AG04449 (cell line): ENCODE results near the gene GLS.

ENCODE experiments used
- CTCF ChIA-PET: fragments of 350-600 bp; formaldehyde crosslinking; extraction: SDS; loops from one replicate; lab custom pipeline; 2021; ENCODE audit warnings: antibody characterized with exemption; lab: Yijun Ruan, JAX
- POLR2A ChIA-PET: fragments of 400-600, 350-600 bp; formaldehyde crosslinking; extraction: SDS; loops from one replicate; lab custom pipeline; 2020; ENCODE audit warnings: antibody characterized with exemption, inconsistent platforms; lab: Yijun Ruan, JAX
- DNase-seq: peaks from one replicate; pipeline ENCODE4 v3.0.0-alpha.2; 2010; ENCODE audit warnings: low read depth, low spot score
- H3K4me3 ChIP-seq: 2 replicates; pipeline ENCODE4 v1.5.1; 2011; ENCODE audit warnings: low read depth, mild to moderate bottlenecking, control low read depth, low read length
- TF ChIP-seq, protein P1 (sequence below): IDR thresholded peaks from one replicate; pipeline ENCODE4 v1.5.1; 2011; ENCODE audit warnings: mild to moderate bottlenecking, moderate library complexity, low read length, control low read depth, inconsistent platforms; ENCODE audit not compliant: insufficient read depth; ENCODE audit errors: missing control alignments

Gene GLS

DNA sequence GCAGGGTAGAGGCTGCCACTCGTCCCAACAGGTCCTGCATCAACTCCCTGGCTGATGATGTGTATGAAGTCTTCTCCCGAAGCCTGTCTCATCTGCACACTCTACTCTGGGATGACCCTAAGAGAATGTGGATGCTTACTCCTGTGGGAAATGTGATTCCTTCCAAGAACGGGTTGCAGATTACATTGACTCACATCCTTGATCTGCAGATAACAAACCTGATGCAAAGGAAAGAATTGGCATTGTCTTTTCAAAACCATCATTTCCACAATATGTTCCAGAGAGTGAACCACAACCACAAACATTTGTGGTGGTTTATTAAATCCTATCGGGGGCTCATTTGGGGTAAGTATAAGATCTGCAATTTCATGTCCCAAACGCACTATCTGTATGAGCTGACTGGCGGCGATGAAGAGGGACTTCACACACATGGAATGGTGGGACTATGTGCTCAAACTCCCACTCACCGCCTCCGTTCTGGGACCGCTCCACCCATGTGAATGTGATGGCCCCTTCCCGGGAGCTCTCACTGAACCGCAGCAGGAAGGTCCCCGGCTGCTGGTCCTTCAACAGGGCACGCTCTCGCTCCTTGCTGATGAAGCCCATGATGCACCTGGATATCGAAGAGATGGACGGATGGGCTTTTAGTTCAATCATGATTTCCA, 97.9 kb downstream of the GLS start:
- CTCF ChIA-PET: no interaction called here
- TF ChIP-seq, protein P1, sequence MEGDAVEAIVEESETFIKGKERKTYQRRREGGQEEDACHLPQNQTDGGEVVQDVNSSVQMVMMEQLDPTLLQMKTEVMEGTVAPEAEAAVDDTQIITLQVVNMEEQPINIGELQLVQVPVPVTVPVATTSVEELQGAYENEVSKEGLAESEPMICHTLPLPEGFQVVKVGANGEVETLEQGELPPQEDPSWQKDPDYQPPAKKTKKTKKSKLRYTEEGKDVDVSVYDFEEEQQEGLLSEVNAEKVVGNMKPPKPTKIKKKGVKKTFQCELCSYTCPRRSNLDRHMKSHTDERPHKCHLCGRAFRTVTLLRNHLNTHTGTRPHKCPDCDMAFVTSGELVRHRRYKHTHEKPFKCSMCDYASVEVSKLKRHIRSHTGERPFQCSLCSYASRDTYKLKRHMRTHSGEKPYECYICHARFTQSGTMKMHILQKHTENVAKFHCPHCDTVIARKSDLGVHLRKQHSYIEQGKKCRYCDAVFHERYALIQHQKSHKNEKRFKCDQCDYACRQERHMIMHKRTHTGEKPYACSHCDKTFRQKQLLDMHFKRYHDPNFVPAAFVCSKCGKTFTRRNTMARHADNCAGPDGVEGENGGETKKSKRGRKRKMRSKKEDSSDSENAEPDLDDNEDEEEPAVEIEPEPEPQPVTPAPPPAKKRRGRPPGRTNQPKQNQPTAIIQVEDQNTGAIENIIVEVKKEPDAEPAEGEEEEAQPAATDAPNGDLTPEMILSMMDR: no peak
- no peak overlapping the region for H3K4me3 ChIP-seq
- POLR2A ChIA-PET: no interaction called here
- no peak for DNase-seq

DNA sequence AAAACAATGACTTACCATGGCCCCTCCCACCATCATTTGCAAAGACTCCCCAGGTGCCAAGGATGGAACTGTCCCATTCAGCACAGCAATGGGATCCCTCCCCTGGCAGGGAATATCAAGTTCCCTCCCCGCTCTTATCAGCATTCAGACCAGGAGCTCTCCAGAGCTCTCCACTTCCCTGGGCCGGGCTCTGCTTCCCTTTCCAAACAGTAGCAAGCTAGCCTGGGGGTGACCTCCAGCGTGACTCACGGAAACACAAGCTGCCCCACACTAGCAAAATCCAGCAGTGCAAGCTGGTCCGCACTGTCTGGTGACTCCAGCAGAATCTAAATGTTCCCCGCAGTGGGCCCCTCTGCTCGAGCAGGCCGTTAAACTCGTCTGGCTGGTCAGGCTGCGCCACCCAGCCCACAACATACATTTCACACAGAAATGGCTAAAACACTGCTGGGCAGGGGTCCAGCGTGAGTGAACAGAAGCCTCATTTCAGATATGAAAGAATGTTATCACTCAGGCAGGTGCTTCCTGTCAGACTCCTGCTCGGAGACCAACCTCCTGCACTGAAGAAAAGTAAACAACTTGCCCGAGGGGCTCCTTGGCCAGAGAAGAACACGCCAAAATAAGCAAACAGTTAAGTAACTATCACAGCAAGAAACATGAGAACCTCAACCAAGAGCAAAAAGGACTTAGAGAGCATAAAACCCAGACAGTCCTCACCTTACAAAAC, 99.4 kb downstream of the GLS start:
- ChIA-PET CTCF (interaction anchor here (1.3 kb wide), 1 partner anchor 16 kb away, joined by 4 read pairs; no protein-coding TSS in a partner anchor), POLR2A (interaction anchor here (1.0 kb wide), 1 partner anchor 12 kb away, joined by 3 read pairs; no protein-coding TSS in a partner anchor)
- DNase-seq: no peak
- H3K4me3 ChIP-seq: no peak overlapping the region
- TF ChIP-seq, protein P1: no peak

DNA sequence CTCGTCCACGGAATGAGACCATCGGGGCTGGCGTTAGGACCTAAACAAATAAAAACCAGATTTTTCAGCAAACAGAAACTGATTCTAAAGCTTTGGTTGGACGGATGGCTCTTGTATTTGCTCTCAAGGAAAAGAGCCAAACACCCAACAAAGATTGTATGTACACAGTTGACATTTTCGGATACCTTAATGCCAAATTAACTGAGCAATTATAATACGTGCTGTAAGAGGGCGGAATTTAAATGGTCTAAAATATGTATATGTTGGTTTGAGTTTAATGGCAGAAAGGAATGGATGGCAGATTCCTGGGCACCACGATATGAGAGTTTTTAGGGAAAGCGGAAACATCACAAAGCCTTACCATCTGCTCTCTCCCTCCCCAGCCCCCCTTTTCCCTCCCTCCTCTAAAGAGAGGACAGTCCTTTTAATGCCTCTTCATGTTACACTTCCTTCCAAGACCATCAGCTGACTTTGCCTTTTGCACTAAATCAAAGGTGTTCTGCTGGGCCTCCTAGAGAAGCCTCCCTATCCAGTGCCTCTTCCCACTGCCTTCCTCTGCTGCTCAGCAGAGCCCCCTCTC, 100.1 kb downstream of the GLS start:
- ChIA-PET CTCF (interaction anchor here (1.3 kb wide), 1 partner anchor 16 kb away, joined by 4 read pairs; no protein-coding TSS in a partner anchor), POLR2A (interaction anchor here (1.0 kb wide), 1 partner anchor 13 kb away, joined by 3 read pairs; no protein-coding TSS in a partner anchor)
- TF ChIP-seq, protein P1: no peak
- DNase-seq: no peak
- no peak overlapping the region for H3K4me3 ChIP-seq

DNA sequence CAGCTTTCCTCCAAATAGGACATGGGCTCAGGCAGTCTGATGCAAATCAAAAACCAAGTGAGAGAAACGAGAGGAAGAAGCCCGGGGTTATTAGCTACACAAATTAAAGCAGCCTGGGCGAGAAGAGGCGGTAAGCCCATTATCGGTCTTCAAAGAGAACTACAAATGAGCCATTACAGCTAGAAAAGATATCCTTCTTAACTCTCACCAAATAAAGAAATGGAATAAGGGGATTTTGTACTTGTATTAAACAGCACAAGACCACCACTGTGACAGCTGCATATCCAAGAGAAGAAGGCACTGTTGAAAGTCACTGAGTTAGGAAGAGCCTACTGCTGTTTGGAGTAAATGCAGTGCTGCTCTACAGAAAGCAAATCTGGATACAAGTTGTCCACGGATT, 100.7 kb downstream of the GLS start:
- DNase-seq: no peak
- H3K4me3 ChIP-seq: no peak overlapping the region
- CTCF ChIA-PET: no interaction called here
- TF ChIP-seq, protein P1: no peak
- POLR2A ChIA-PET: interaction anchor here (1.0 kb wide), 1 partner anchor 13 kb away, joined by 3 read pairs; no protein-coding TSS in a partner anchor

DNA sequence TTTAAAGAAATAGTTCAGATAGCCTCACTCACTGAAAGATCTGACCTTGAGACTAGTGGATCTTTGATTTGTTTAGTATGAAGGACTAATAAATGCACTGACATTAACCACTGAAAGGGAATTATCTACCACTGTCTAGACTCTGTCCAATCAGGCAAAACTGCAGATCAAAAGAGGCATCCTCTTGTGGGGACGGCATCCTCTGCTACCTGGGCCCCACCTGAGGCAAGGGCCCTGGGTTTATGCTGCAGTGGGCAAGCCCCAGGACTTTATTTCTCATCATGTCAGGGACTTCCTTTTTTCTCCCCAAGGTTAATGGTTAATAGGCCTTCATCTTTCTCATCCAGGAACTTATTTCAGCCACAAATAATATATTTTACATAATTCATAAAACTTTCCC, 101.1 kb downstream of the GLS start:
- no peak overlapping the region for H3K4me3 ChIP-seq
- ChIA-PET CTCF (no interaction called here), POLR2A (no interaction called here)
- no peak for DNase-seq
- TF ChIP-seq, protein P1: no peak
